NOMO-1 (cell line): ENCODE measurements around the gene NMNAT3.
A peak's percentile ranks its signal among the peaks of the same experiment; 100 is the strongest.

ENCODE experiments used
- DNase-seq, 2 experiments: peaks; one replicate each; lab custom pipeline; 2025; ENCODE audit not compliant: unreplicated experiment in 2 of 2; lab: John Stamatoyannopoulos, UW

NMNAT3 gene

DNA sequence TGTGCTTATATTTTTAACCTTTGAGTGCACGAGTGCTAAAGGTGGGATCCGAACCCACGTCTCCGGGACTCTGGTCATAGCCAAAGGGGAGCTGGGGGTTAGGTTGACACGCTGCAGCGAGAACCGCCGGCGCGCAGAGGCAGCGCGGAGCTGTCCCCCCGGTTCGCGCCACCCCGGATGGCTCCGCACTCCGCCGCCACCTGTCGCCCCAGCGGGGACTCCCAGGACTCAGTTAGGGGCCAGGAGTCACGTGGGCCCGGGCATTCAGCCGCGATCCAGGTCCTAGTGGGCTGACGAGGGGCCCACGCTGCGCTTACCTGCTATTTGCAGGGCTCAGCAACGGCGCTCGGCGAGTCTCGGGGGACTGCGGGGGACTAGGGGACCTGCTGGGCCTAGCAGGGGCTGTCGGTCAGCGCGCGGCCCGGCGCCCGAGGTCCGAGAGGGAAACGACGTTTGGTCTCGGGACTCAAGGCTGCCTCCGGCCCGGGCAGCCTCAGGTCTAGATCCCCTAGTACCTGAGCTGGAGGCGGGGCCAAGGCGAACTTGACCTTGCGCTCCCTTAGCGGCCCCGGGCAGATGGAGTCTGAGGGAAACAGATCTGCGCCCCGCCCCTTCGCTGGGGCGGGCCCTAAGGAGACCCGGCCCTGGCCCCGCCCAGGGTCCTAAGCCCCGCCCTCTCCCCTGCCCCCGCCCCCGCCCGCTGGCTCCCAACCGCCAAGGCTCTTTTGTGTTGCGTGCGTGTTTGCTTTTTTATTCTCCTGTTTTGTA is at the start of gene NMNAT3:
NMNAT3 (minus strand) TSS at position 585 of the 768 bp plus-strand sequence. CDS start 50,248 bp downstream, outside the sequence.
- DNase-seq, result peak; percentile 86 to 95

DNA sequence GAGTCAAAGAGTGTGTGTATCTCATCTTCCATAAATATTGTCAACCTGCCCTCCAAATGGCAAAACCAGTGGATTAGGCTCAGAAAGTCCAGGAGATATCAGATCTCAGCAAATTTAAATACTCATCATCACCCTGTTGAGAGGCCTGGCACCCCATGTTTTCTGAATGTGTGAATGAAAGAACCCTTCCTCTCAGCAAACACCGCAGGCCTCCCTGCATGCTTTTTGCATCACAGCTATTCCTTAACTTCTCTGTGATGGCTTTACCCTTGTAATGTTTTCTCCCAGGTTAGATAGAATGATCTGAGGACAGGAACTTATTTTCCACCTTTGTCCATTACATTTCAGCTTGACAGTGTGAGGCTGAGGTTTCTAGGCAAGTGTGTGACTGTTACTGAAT is 43.6 kb upstream of the NMNAT3 start:
- DNase-seq, result no peak

DNA sequence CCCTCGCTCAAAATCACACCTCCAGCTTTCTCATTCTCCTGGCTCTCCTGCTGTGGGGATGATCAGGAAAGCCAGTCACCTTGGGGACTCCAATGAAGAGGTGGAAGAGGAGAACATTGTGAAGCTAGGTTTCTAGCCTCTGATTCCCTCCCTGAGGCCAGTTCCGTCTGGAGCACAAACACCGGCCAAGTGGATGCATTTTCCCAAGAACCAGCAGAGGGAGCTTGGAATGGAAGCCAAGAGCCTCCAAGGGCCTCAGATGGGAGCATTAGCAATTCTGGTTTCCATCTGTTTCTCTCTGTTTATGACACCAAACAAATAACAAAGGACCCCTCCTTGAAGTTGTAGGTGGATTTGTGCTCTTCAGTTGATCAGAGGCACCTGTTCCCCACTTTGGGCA is 40.6 kb upstream of the NMNAT3 start:
- DNase-seq, result no peak

DNA sequence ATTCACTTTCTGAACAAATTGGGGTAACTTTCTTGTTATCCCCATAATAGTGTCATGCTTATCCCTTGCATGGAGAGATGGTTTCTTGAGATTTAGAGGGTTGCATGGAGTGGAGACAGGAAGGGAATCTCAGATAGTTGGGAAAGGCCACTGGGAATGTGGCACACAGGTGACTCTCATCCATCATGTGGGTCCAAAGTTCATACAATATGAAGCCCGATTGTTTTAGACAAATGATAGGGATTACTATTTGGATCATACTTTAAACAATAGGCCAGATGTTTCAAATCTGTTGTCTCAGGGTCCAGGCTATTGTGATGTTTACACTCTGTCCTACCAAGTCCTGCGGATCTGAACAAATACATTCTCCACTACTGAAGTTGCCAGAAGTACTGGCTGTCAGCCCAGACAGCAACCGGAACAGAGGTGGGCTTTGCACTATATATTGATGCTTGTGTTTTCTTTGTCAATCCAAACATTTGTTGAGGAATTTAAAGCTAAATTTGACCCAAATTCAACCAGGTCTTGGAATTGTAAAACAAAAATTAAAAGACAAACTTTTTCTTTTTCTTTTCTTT is 39.2 kb upstream of the NMNAT3 start:
- DNase-seq, result no peak

- DNase-seq, result peak; percentile 58 to 82
These were observed 38.1 kb upstream of the NMNAT3 start for GRCh38 chr3:139715743-139716360.

- peak; percentile 42 to 61 for DNase-seq
These were observed 37.4 kb upstream of the NMNAT3 start for GRCh38 chr3:139715166-139715565.

GRCh38 chr3:139710212-139710611 is 32.4 kb upstream of the NMNAT3 start:
- DNase-seq, result no peak

DNA sequence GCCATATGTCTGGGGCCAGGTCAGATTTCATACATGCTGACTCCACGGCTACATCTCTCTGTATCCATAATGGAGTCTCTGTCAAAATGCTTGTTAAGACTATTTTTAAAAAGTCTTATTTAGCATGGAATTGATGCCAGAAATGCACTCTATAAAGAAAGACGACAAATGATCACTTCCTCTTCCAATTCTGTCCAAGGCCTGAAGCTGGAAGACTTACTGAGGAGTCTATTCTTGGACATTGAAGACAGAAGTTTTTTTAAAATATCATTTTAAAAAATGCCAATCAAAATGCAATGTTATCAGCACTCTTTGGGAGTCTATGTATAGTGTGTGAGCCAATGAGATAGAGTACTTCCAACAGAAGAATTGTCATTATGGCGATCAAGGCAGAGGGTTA is 27.9 kb upstream of the NMNAT3 start:
- DNase-seq, result no peak

DNA sequence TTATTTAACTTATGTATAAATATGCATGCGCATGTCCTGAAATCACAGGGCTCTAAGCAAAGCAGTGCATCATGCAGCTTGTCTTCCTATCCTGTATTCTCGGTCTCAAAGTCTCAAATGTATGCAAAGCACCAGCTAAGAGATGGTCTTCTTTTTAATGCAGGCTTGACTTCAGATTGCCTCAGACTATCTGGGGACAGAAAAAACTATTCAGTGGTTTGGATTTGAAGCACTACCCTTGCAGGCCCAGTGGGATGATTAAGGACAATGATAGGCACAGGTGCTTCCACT is 18.5 kb upstream of the NMNAT3 start:
- DNase-seq, result no peak

DNA sequence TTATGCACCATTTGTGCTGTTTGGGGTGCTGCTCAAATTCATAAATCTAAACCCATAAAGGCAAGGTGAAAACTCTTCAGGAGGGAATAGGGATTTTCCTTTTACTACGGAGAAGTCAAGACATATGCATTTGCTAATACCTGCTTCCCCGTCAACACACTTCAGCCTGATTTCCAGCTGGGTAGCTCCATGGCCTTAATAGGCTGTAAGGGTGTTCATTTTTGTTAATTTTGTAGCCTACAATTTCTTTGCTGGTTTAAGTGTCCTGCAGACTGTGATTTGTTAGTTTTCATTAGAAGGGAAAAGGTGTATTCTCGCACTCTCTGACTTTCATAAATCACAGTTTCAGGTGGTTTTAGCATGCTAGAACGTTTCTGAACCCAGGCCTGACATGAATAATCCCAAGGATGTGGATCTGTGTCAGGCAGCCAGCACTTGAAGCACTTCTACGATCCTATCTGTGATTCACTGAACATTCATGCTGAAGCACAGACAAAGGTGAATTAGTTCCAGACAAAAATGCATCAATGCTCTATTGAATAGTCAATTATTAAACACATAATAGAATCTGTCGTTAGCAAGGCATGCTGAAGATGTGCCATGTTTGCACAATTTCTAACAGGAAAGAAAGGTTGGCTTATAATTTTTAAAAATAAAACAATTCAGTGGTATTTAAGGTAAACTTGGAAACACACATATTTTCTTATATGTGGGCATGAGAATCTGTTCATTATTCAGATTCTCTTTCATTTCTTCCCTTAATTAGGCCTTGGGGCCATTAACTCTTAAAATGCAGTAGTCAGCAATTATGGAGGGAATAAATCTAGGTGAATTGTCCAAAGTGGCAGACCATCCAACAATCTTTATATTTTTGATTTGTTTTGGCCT is 17.9 kb upstream of the NMNAT3 start:
- DNase-seq, result no peak

DNA sequence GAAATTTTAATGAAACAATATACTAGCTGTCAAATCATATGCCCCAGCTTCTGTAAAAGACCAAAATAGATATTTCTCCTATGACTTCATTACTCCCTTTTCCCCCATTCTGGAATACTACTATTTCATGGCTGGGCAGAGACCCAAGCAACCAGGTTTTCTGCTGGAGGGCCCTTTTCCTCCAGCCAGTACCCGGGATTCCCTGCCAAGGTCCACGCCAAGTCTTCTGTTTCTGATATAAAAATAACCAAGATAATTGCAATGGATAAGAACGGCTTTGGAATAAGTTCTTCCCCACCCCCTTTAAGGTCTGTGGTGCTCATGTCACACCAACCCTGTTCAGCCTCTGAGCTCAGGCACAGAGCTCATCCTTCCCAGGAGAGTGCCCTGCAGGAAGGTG is 17.2 kb upstream of the NMNAT3 start:
- no peak for DNase-seq

DNA sequence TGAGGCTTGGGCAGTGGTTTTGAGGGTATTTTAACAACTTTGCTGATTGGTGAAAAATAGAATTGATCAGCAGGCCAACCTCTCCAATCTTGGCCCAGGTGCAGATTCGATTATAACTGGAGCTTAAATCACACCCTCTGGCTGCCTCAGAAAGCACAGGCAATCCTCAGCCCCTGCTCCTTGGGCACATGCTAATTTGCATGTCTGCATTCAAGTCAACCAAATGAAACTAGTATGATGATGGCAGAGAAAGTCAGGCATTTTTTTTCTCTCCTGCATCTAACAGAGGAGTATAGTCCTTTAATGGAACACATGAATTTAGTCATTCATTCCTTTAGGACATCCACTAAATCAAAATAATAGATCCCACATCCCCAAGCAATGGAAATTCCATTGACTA is 16.8 kb upstream of the NMNAT3 start:
- DNase-seq, result no peak

DNA sequence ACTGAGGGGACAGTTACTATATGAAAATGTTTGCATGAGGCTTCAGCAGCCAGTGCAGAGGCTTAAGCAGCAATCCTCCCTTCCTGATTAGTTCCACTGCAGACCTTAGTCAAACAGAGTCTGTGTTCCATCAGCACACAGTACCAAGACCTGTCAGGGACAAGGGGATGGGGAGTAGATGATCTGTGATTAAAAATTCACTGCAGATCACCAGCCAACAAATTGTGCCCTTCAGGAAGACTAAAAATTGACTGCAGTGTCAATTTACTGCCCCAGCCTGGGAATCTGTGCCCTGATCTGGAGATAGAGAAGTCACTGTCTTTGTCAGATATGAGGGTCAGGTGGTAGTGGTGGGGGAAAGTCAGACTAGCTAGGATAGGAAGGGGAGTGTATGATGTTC is 13.8 kb upstream of the NMNAT3 start:
- DNase-seq, result no peak

GRCh38 chr3:139689708-139690228 is 12.0 kb upstream of the NMNAT3 start:
- DNase-seq, result no peak

- no peak for DNase-seq
These were observed 11.3 kb upstream of the NMNAT3 start for GRCh38 chr3:139689122-139689521.

DNA sequence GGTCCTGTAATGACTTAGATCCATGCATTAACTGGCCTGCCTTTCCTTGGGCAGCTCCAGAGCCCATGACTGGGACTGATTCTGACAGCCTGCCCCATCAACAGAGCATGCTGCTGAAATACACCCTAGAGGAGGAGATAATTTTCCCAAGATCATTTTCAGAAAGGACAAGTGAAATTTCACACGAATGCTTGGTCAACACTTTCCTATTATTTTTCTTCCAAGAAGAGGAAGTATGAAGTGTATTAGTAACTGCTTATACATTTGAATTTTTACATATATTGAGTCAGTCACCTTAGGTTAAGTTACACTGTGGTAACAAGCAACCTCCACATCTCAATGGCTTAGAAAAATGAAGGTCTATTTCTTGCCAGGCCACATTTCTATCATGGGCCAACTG is 9.7 kb upstream of the NMNAT3 start:
- peak in 1 of 2 experiments; percentile 70 for DNase-seq

GRCh38 chr3:139686624-139687023 is 8.9 kb upstream of the NMNAT3 start:
- no peak for DNase-seq

DNA sequence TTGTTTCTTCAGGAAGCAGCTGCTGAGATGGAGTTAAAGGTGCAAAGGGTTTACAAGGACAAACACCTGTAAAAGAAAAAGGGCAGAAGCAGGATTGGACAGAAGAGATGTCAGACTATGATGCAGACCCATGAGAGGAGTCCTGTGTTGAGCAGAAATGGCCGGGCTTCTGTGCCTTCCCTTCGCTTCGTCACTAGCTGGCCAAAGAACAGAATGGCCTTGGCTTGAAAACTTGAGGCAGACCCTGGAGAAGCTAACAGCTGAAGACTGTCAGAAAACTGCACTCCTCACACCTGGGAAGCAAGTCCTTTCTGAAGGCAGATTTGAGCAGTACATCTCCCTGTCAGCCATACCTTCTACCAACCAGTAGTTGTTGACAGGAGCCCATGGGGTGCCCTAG is 8.4 kb upstream of the NMNAT3 start:
- no peak for DNase-seq

- DNase-seq, result peak; percentile 52 to 55
These were observed 1.5 kb upstream of the NMNAT3 start for GRCh38 chr3:139679220-139679775.

DNA sequence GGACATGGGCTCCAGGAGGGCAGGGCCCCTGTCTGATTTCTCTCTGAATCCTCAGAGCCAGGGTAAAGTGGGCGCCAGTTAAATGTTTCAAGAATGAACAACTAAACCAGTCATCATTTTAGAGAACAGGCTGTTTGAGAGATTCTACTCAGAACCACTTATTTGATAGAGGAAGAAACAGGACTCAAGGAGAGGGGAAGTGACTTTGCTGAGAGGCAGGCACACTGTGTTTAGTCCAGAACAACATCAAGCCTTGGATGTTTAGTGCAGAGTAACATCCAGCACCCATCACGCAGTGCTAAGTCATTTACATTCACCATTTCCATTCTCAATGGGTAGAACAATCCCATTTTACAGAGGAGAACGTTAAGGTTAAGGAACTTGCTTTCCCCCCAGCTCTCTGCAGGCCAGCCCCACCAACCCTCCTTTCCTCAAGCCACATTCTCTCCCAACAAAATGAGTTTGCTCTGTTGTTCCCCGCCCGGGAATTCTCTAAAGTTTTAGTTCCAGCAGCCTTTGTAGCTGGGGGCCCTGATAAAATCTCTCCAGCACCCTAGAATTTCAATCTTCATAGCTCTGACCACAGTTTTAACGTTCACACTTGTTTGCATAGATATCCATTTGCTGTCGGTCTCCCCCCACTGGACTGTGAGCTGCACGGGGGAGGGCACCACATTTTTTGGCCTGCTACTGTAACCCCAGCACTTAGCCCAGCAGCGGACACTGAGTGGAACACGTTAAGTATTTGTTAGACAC is 962 bp downstream of the NMNAT3 start:
- peak; percentile 53 to 87 for DNase-seq
